ENCODE measurements around the gene ELAVL1.

- no peak for TF ChIP-seq CTCF (IDR thresholded peaks at IDR 0.05; ENCODE audit: insufficient read depth, low read depth, low read length)
- TF ChIP-seq EZH2 (IDR thresholded peaks at IDR 0.05; ENCODE audit: insufficient read depth, low read length), result no peak
Measured at GRCh38 chr19:7918615-7919421, 86.6 kb downstream of the ELAVL1 start.
